ENCODE results near the gene CPPED1.
"Not testable (repeated sequence)": the region's sequence is repeated elsewhere in the genome, so short reads cannot be mapped to it uniquely, and the experiment has no call there.

DNA sequence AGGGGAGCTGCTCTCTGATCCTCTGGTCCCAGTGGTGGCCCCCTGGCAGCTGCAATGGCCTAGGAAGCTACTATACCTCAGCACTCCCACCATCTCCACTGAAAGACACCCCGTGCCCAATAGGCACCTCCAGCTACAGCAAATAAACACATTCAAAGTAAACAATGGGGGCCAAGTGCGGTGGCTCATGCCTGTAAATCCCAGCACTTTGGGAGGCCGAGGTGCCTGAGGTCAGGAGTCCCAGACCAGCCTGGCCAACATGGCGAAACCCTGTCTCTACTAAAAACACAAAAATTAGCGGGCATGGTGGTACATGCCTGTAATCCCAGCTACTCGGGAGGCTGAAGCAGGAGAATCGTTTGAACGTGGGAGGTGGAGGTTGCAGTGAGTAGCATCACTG is 3.7 kb downstream of the CPPED1 start:
- not testable (repeated sequence) for TF ChIP-seq CTCF (conservative IDR thresholded peaks at IDR 0.05); ZFX (IDR thresholded peaks at IDR 0.05)
